ENCODE measurements around the gene SOCS1. TPM values are rescaled to one million over a fixed set of nuclear protein-coding genes. Genes with fewer than 3 reads are reported as not detected.

SOCS1 gene
- total RNA-seq, 6 experiments from 2014 or later: 3.8 to 6.7 (median 5.9) TPM

Other genes with a start within 250 kb of the SOCS1 start
- gene TNP2, start 13.1 kb upstream of the SOCS1 start, total RNA-seq (2021; fragmentation: NEBNext Ultra II Directional; extraction: Animal tissue kit (Norgen Biotek cat#: 25700)): not detected
- not detected for gene PRM3, start 17.4 kb upstream of the SOCS1 start, total RNA-seq (2021; fragmentation: NEBNext Ultra II Directional; extraction: Animal tissue kit (Norgen Biotek cat#: 25700))
- not detected for gene PRM2, start 20.3 kb upstream of the SOCS1 start, total RNA-seq (2021; fragmentation: NEBNext Ultra II Directional; extraction: Animal tissue kit (Norgen Biotek cat#: 25700))
- not detected for gene PRM1, start 25.1 kb upstream of the SOCS1 start, total RNA-seq (2021; fragmentation: NEBNext Ultra II Directional; extraction: Animal tissue kit (Norgen Biotek cat#: 25700))
- gene RMI2, start 89.3 kb upstream of the SOCS1 start, total RNA-seq (2021; fragmentation: NEBNext Ultra II Directional; extraction: Animal tissue kit (Norgen Biotek cat#: 25700)): 10 to 100 TPM in 5 of 6 experiments, 1 to 10 TPM in 1; 7.3 to 16.2 (median 14.2) TPM

Data from HFFc6 (cell line).